ENCODE data around the gene LIG3.

Gene LIG3

GRCh38 chr17:35050170-35050569, 69.9 kb downstream of the LIG3 start:
- no peak overlapping the region for H3K9ac ChIP-seq (ENCODE audit: low read length in 5 of 5)
- no peak overlapping the region for H3K27ac ChIP-seq (ENCODE audit: low read depth, low read length)
- H3K4me3 ChIP-seq (ENCODE audit: low read depth in 1 of 5, low read length in 5 of 5): no peak overlapping the region
- H3K27me3 ChIP-seq (ENCODE audit: control insufficient read depth in 5 of 5, insufficient read depth in 4 of 5, low read length in 5 of 5): no peaks in the 10 kb centered on the region
- H3K9me3 ChIP-seq (ENCODE audit: control insufficient read depth in 5 of 5, low read length in 5 of 5): no peaks in the 10 kb centered on the region
- H3K4me1 ChIP-seq (ENCODE audit: control insufficient read depth in 5 of 5, insufficient read depth in 5 of 5, low read length in 5 of 5): peaks cover 4 to 51% (median 40%) of the 10 kb centered on the region in 5 donors
- H3K36me3 ChIP-seq (ENCODE audit: control insufficient read depth in 5 of 5, insufficient read depth in 5 of 5, low read length in 5 of 5): no peaks in the 10 kb centered on the region

DNA sequence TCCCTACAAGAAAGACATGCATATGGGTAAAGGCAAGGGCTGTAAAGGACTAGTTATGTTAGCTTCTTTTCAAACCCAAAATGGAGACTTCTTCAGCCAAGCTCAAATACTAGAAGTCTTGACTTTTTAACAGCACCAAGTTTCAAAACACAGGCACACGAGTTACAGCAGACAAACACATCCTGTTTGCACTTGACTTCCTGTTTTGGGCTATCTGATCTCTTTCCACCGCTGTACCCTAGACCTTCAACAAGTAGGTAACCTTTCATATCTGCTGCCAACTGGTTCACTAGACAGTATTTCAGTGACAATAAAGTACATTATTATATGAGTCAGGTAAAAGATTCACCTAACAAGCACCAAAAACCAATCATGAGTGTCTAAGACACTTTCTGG, 70.9 kb downstream of the LIG3 start:
- Histone ChIP-seq H3K4me3 (ENCODE audit: low read depth in 1 of 5, low read length in 5 of 5) (peak overlapping the region in 2 of 5 donors; percentile 40 to 46), H3K4me1 (ENCODE audit: control insufficient read depth in 5 of 5, insufficient read depth in 5 of 5, low read length in 5 of 5) (peaks cover 4 to 45% (median 38%) of the 10 kb centered on the region in 5 donors), H3K9me3 (ENCODE audit: control insufficient read depth in 5 of 5, low read length in 5 of 5) (no peaks in the 10 kb centered on the region), H3K9ac (ENCODE audit: low read length in 5 of 5) (peak overlapping the region in 4 of 5 donors; percentile 0 to 48 (median 32)), H3K27me3 (ENCODE audit: control insufficient read depth in 5 of 5, insufficient read depth in 4 of 5, low read length in 5 of 5) (no peaks in the 10 kb centered on the region), H3K27ac (ENCODE audit: low read depth, low read length) (peak overlapping the region; percentile 50), H3K36me3 (ENCODE audit: control insufficient read depth in 5 of 5, insufficient read depth in 5 of 5, low read length in 5 of 5) (no peaks in the 10 kb centered on the region)

DNA sequence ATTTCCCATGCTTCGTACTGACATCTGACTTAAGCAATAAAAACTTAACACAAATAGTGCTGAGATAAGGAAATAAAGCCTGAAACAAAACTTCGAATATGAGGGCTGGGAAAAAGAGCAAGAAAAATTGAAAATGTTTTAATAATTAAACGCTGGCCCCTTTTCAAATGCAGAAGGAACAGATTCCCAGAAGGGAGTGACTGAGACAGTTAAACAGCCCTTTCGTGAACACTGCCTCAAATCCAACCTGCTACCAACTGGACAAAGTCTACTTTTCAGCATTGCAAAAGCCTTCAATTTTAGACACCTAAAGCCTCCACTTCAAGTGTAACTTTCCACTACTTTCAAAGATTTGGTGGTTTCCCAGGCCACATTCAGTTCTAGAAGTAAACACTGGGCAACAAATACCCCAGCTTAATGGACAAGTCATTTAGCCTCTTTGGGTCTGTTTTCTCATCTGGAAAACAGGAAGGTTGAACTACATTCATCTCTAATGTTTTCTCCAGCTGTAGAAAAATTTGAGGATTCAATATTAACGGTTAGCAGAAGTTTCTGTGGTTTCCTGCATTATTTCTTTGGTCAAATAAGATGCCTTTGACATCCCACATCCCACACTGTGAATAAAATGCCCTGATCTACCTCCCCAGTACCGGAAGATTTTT, 71.4 kb downstream of the LIG3 start:
- H3K4me3 ChIP-seq (ENCODE audit: low read depth in 1 of 5, low read length in 5 of 5): peak overlapping the region in 2 of 5 donors; percentile 40 to 46
- no peaks in the 10 kb centered on the region for H3K9me3 ChIP-seq (ENCODE audit: control insufficient read depth in 5 of 5, low read length in 5 of 5)
- peak overlapping the region; percentile 50 for H3K27ac ChIP-seq (ENCODE audit: low read depth, low read length)
- no peaks in the 10 kb centered on the region for H3K27me3 ChIP-seq (ENCODE audit: control insufficient read depth in 5 of 5, insufficient read depth in 4 of 5, low read length in 5 of 5)
- peak overlapping the region in 4 of 5 donors; percentile 0 to 48 (median 32) for H3K9ac ChIP-seq (ENCODE audit: low read length in 5 of 5)
- H3K4me1 ChIP-seq (ENCODE audit: control insufficient read depth in 5 of 5, insufficient read depth in 5 of 5, low read length in 5 of 5): peaks cover 4 to 40% (median 33%) of the 10 kb centered on the region in 5 donors
- no peaks in the 10 kb centered on the region for H3K36me3 ChIP-seq (ENCODE audit: control insufficient read depth in 5 of 5, insufficient read depth in 5 of 5, low read length in 5 of 5)

DNA sequence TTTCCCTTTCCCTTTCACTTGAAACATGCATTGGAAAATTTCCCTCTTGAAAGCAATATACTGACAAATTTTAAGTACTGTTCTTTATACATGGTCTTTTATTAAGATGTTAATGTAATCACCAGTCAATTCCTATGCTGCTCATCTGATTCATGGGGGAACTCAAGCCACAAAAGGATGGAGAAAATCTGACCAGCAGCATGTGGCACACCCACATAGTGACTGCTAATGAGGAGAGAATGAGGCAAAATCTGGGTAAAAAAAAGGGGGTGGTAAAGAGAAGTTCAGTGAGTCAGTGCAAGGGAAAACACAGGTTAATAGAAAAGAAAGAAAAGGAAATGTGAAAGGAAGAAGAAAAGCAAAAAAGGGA, 71.9 kb downstream of the LIG3 start:
- Histone ChIP-seq H3K27ac (ENCODE audit: low read depth, low read length) (peak overlapping the region; percentile 50), H3K27me3 (ENCODE audit: control insufficient read depth in 5 of 5, insufficient read depth in 4 of 5, low read length in 5 of 5) (no peaks in the 10 kb centered on the region), H3K4me1 (ENCODE audit: control insufficient read depth in 5 of 5, insufficient read depth in 5 of 5, low read length in 5 of 5) (peaks cover 0 to 35% (median 27%) of the 10 kb centered on the region in 5 donors), H3K9me3 (ENCODE audit: control insufficient read depth in 5 of 5, low read length in 5 of 5) (no peaks in the 10 kb centered on the region), H3K4me3 (ENCODE audit: low read depth in 1 of 5, low read length in 5 of 5) (no peak overlapping the region), H3K9ac (ENCODE audit: low read length in 5 of 5) (peak overlapping the region in 1 of 5 donors; percentile 28), H3K36me3 (ENCODE audit: control insufficient read depth in 5 of 5, insufficient read depth in 5 of 5, low read length in 5 of 5) (no peaks in the 10 kb centered on the region)

DNA sequence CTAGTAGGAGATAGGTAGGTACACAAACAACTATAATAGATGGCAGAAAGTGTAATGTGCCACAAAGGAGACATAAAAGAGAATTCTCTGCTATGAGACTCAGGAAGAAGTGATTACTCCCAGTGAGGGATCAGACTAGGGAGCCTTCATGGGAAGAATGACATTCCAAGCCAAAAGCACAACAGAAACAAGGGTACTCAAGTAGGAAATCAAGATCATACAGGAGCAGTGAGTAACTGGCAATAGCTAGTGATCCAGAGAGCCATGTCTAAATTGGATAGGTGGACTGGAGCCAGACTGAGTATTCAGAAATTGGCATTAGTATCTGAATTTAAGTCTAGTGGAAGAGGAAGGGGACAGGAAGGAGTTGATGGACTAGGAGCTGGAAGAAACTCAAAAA, 72.5 kb downstream of the LIG3 start:
- Histone ChIP-seq H3K9ac (ENCODE audit: low read length in 5 of 5) (no peak overlapping the region), H3K27me3 (ENCODE audit: control insufficient read depth in 5 of 5, insufficient read depth in 4 of 5, low read length in 5 of 5) (no peaks in the 10 kb centered on the region), H3K4me1 (ENCODE audit: control insufficient read depth in 5 of 5, insufficient read depth in 5 of 5, low read length in 5 of 5) (peaks cover 0 to 33% (median 25%) of the 10 kb centered on the region in 5 donors), H3K36me3 (ENCODE audit: control insufficient read depth in 5 of 5, insufficient read depth in 5 of 5, low read length in 5 of 5) (no peaks in the 10 kb centered on the region), H3K9me3 (ENCODE audit: control insufficient read depth in 5 of 5, low read length in 5 of 5) (no peaks in the 10 kb centered on the region), H3K27ac (ENCODE audit: low read depth, low read length) (no peak overlapping the region), H3K4me3 (ENCODE audit: low read depth in 1 of 5, low read length in 5 of 5) (no peak overlapping the region)

- Histone ChIP-seq H3K27me3 (ENCODE audit: control insufficient read depth in 5 of 5, insufficient read depth in 4 of 5, low read length in 5 of 5) (no peaks in the 10 kb centered on the region), H3K27ac (ENCODE audit: low read depth, low read length) (no peak overlapping the region), H3K9ac (ENCODE audit: low read length in 5 of 5) (no peak overlapping the region), H3K36me3 (ENCODE audit: control insufficient read depth in 5 of 5, insufficient read depth in 5 of 5, low read length in 5 of 5) (no peaks in the 10 kb centered on the region), H3K4me1 (ENCODE audit: control insufficient read depth in 5 of 5, insufficient read depth in 5 of 5, low read length in 5 of 5) (peaks cover 0 to 33% (median 25%) of the 10 kb centered on the region in 5 donors), H3K4me3 (ENCODE audit: low read depth in 1 of 5, low read length in 5 of 5) (no peak overlapping the region), H3K9me3 (ENCODE audit: control insufficient read depth in 5 of 5, low read length in 5 of 5) (no peaks in the 10 kb centered on the region)
Observed at GRCh38 chr17:35053204-35053603, 72.9 kb downstream of the LIG3 start.

DNA sequence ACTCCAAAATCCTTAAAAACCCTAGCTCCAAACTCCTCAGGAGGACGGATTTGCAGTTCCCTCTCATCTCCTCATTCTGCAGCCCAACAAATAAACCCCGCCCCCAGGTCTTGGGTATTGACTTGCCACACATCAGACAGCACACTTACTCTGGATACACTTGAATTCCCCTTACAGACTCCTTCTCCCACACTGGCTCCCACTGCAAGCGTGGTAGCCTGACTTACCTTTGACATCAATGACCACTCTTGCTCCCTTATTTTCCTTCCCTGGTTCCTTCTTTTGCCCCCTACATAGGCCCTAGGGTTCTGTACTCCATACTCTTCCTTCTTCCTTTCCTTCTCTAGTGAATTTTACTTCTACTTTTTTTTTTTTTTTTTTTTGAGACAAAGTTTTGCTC, 75.7 kb downstream of the LIG3 start:
- Histone ChIP-seq H3K9ac (ENCODE audit: low read length in 5 of 5) (no peak overlapping the region), H3K4me3 (ENCODE audit: low read depth in 1 of 5, low read length in 5 of 5) (no peak overlapping the region), H3K27me3 (ENCODE audit: control insufficient read depth in 5 of 5, insufficient read depth in 4 of 5, low read length in 5 of 5) (no peaks in the 10 kb centered on the region), H3K4me1 (ENCODE audit: control insufficient read depth in 5 of 5, insufficient read depth in 5 of 5, low read length in 5 of 5) (peaks cover 0 to 21% (median 19%) of the 10 kb centered on the region in 5 donors), H3K36me3 (ENCODE audit: control insufficient read depth in 5 of 5, insufficient read depth in 5 of 5, low read length in 5 of 5) (no peaks in the 10 kb centered on the region), H3K27ac (ENCODE audit: low read depth, low read length) (no peak overlapping the region), H3K9me3 (ENCODE audit: control insufficient read depth in 5 of 5, low read length in 5 of 5) (no peaks in the 10 kb centered on the region)

GRCh38 chr17:35057332-35057915, 77.1 kb downstream of the LIG3 start:
- Histone ChIP-seq H3K4me3 (ENCODE audit: low read depth in 1 of 5, low read length in 5 of 5) (no peak overlapping the region), H3K4me1 (ENCODE audit: control insufficient read depth in 5 of 5, insufficient read depth in 5 of 5, low read length in 5 of 5) (peaks cover 0 to 12% (median 7%) of the 10 kb centered on the region in 5 donors), H3K9me3 (ENCODE audit: control insufficient read depth in 5 of 5, low read length in 5 of 5) (no peaks in the 10 kb centered on the region), H3K27me3 (ENCODE audit: control insufficient read depth in 5 of 5, insufficient read depth in 4 of 5, low read length in 5 of 5) (no peaks in the 10 kb centered on the region), H3K36me3 (ENCODE audit: control insufficient read depth in 5 of 5, insufficient read depth in 5 of 5, low read length in 5 of 5) (no peaks in the 10 kb centered on the region), H3K9ac (ENCODE audit: low read length in 5 of 5) (no peak overlapping the region), H3K27ac (ENCODE audit: low read depth, low read length) (no peak overlapping the region)
